Activated naive CD8-positive, alpha-beta T cell treated with anti-CD3 and anti-CD28 coated beads, Interleukin-2, amount 10 ng/mL, durations not matched to agents 7 days and 5 days (primary cell): ENCODE results near the gene TCIRG1. TPM values are rescaled to one million over a fixed set of nuclear protein-coding genes. Genes with fewer than 3 reads are reported as not detected.

ENCODE experiments used
- ATAC-seq: fragments of 150-1000 bp; cut with Tn5 transposase; one replicate; pipeline ENCODE4 v1.10.0; 2021; ENCODE audit warnings: low read depth, moderate library complexity
- POLR2A ChIA-PET: fragments of 350-600 bp; sonication (Branson Sonifier 250); formaldehyde crosslinking; loops from one replicate; lab custom pipeline; 2021; ENCODE audit warnings: antibody characterized with exemption; lab: Charles Lee
- DNase-seq: peaks from one replicate; pipeline ENCODE4 v3.0.0; 2021
- H3K27ac Mint-ChIP-seq: one replicate; pipeline ENCODE4 v1.8.0; 2022; ENCODE audit warnings: mild to moderate bottlenecking, mixed read lengths
- H3K27me3 Mint-ChIP-seq: one replicate; pipeline ENCODE4 v1.8.0; 2022; ENCODE audit warnings: mild to moderate bottlenecking, moderate library complexity, mixed read lengths
- H3K36me3 Mint-ChIP-seq: one replicate; pipeline ENCODE4 v1.8.0; 2021; ENCODE audit warnings: mild to moderate bottlenecking, mixed read lengths
- H3K4me1 Mint-ChIP-seq: one replicate; pipeline ENCODE4 v1.8.0; 2021; ENCODE audit warnings: mixed read lengths
- H3K4me3 Mint-ChIP-seq: one replicate; pipeline ENCODE4 v1.8.0; 2022; ENCODE audit warnings: mild to moderate bottlenecking, moderate library complexity, mixed read lengths
- H3K9me3 Mint-ChIP-seq: one replicate; pipeline ENCODE4 v1.8.0; 2021; ENCODE audit warnings: mixed read lengths
- total RNA-seq, 2 experiments: library from RNA; stranded (reverse); gene quantifications; one replicate each; pipeline ENCODE4 v1.2.3, GENCODE V29; 2021

Gene TCIRG1
- total RNA-seq, 2 experiments from 2014 or later: 297 to 308 TPM

DNA sequence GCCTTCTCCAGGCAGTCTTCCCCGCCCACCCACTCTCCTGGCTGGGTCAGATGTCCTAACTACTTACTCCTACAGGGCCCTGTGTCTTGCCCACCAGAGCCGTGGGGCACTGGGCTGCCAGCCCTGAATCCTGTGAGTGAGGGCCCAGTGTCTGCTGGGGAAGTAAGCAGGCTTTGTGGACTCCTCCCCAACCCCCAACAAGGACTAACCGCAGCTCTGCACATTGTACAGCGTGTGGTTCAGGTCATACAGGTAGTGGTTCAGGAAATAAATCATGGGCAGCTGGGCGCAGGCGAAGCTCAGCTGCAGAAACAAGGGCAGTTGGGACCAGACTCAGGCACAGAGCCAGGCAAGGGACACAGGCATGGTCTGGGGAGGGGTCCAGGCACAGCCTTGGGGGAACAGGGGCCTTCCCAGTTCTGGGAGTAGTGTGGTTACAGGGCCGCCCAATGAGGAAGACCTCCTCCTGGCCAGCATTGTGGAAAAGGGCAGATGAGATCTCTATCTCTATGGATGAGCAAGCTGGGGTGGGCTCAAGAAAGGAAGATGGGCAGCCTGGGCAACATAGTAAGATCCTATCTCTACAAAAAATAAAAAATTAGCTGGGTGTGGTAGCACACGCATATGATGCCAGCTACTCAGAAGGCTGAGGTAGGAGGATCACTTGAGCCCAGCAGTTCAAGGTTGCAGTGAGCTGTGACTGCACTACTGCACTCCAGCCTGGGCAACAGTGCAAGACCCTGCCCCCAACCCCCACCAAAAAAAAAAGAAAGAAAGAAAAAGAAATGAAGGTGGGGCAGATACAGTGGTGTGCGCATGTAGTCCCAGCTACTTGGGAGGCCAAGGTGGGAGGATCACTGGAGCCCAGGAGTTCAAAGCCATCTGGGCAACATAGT lies 40.4 kb upstream of the TCIRG1 start:
- Mint-ChIP-seq H3K4me3 (peak overlapping the region; percentile 73), H3K36me3 (peaks cover 23% of the 10 kb centered on the region), H3K27me3 (no peaks in the 10 kb centered on the region), H3K9me3 (no peaks in the 10 kb centered on the region), H3K27ac (peak overlapping the region; percentile 84), H3K4me1 (peaks cover 42% of the 10 kb centered on the region)
- no peak for DNase-seq
- POLR2A ChIA-PET: interaction anchor here (1.0 to 1.6 kb wide), 2 partner anchors 39 to 41 kb away, joined by 3 to 4 read pairs; partner anchors contain the start of gene TCIRG1
- ATAC-seq: peak; percentile 69

DNA sequence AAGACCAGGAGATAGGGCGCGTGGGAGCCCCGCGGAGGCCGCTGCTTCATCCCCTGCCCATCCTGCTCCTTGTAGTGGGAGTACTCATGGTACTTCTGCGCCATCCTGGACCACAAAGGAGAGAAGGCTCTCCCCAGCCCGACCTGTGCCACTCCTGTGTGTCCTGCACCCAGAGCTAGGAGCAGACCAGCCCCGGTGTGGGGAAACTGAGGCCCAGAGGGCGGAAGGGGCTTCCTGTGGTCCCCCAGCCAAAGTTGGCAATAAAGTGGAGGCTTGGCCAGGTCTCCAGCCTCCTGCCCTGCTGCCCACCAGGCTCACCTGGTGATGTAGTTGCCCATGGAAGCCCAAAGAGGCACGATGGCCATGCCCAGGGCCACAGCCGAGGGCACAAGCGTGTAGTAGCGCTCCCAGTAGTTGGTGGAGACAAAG lies 39.6 kb upstream of the TCIRG1 start:
- H3K36me3 Mint-ChIP-seq: peaks cover 23% of the 10 kb centered on the region
- POLR2A ChIA-PET: interaction anchor here (1.0 kb wide), 1 partner anchor 40 kb away, joined by 3 read pairs; the partner anchor contains the start of gene TCIRG1
- peaks cover 40% of the 10 kb centered on the region for H3K4me1 Mint-ChIP-seq
- DNase-seq: no peak
- no peak for ATAC-seq
- no peaks in the 10 kb centered on the region for H3K9me3 Mint-ChIP-seq
- no peak overlapping the region for H3K4me3 Mint-ChIP-seq
- H3K27me3 Mint-ChIP-seq: no peaks in the 10 kb centered on the region
- no peak overlapping the region for H3K27ac Mint-ChIP-seq

GRCh38 chr11:67999704-68000103 lies 39.1 kb upstream of the TCIRG1 start:
- H3K4me1 Mint-ChIP-seq: peaks cover 41% of the 10 kb centered on the region
- DNase-seq (no peak), ATAC-seq (no peak)
- H3K27ac Mint-ChIP-seq: peak overlapping the region; percentile 8
- H3K36me3 Mint-ChIP-seq: peaks cover 23% of the 10 kb centered on the region
- H3K27me3 Mint-ChIP-seq: no peaks in the 10 kb centered on the region
- H3K9me3 Mint-ChIP-seq: no peaks in the 10 kb centered on the region
- POLR2A ChIA-PET: no interaction called here
- H3K4me3 Mint-ChIP-seq: no peak overlapping the region

DNA sequence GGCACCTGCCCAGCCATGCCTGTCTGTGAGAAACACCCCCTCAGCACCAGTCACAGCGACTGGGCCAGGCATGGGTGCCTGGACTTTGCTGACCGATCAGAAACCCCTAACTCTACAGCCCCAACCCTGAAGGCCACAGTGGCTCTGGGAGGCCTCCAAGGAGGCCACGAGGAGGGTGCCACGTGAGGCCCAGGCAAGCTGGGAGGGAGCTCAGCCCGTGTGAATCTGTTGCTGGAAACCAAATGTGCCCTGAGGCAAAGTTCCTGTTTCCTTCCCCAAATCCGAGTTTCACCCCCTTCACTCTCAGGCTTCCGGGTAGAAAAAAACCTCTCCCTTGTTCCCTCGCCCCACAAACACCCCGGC lies 36.3 kb upstream of the TCIRG1 start:
- Mint-ChIP-seq H3K27ac (peak overlapping the region; percentile 67), H3K4me1 (peaks cover 35% of the 10 kb centered on the region), H3K4me3 (peak overlapping the region; percentile 83), H3K27me3 (no peaks in the 10 kb centered on the region), H3K9me3 (no peaks in the 10 kb centered on the region), H3K36me3 (peaks cover 15% of the 10 kb centered on the region)
- POLR2A ChIA-PET: interaction anchor here (1.0 to 2.5 kb wide), 2 partner anchors 35 to 51 kb away, joined by 3 to 12 read pairs; partner anchors contain the start of gene TCIRG1
- ATAC-seq (no peak), DNase-seq (no peak)

- ATAC-seq: peak; percentile 62
- H3K27me3 Mint-ChIP-seq: no peaks in the 10 kb centered on the region
- H3K4me1 Mint-ChIP-seq: peaks cover 30% of the 10 kb centered on the region
- H3K36me3 Mint-ChIP-seq: peaks cover 14% of the 10 kb centered on the region
- H3K9me3 Mint-ChIP-seq: no peaks in the 10 kb centered on the region
- DNase-seq: peak; percentile 69
- H3K27ac Mint-ChIP-seq: peak overlapping the region; percentile 67
- POLR2A ChIA-PET: interaction anchor here (1.0 to 2.5 kb wide), 2 partner anchors 35 to 50 kb away, joined by 3 to 12 read pairs; partner anchors contain the start of gene TCIRG1
- peak overlapping the region; percentile 83 for H3K4me3 Mint-ChIP-seq
Measured at GRCh38 chr11:68002938-68003845, 35.6 kb upstream of the TCIRG1 start.

- Mint-ChIP-seq H3K4me3 (peak within 1 kb of the TSS; percentile 89), H3K4me1 (peaks cover 25% of the 10 kb centered on the region), H3K27me3 (no peaks in the 10 kb centered on the region), H3K27ac (peak within 1 kb of the TSS; percentile 86), H3K9me3 (no peaks in the 10 kb centered on the region), H3K36me3 (peaks cover 10% of the 10 kb centered on the region)
- ATAC-seq (peak; percentile 88), DNase-seq (peak; percentile 90)
- POLR2A ChIA-PET: interaction anchor here (2.5 kb wide), 1 partner anchor 34 kb away, joined by 12 read pairs; the partner anchor contains the start of gene TCIRG1
Measured at GRCh38 chr11:68003846-68004550, 34.8 kb upstream of the TCIRG1 start, which contains the start of gene UNC93B1. Gene UNC93B1, minus strand, starts transcription at chr11:68004097. Its CDS starts 54 bp downstream, at chr11:68004043.

DNA sequence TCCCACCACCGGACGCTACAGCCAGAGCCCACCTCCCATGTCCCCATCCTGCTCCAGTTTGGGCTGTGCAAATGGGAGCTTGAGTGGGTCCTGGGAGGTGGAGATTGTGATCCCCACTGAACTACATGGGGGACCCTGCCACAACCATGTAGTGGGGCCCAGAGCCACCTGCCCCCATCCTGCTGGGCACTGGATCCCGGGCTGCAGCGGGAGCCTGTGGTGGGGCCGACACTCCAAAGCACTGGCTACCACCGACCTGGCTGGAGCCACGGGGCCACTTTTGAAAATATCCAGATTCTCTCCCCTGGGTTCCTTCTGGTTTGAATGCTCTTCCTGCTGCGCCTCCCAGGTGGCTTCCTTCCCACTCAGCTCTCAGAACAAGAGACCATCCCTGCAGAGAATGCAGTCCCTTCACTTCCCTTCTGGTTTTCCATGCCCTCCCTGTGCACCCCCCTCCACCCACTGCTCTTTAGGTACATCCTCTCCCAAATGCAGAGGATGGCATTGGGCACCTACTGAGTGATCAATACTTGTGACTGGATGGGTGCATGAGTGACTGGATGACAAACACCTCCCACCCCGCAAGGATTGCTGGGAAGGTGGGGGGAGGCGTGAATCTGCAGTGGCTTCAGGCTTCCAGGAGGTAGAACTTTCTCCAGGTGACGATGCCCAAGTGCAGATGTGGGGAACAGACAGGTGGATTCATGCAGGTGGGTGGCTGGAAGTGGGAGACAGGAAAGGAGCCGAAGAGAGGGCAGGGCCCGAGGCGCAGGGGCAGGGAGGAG lies 34.1 kb upstream of the TCIRG1 start:
- H3K27me3 Mint-ChIP-seq: no peaks in the 10 kb centered on the region
- no peaks in the 10 kb centered on the region for H3K9me3 Mint-ChIP-seq
- H3K36me3 Mint-ChIP-seq: peaks cover 10% of the 10 kb centered on the region
- H3K4me1 Mint-ChIP-seq: peaks cover 31% of the 10 kb centered on the region
- ATAC-seq: no peak
- peak overlapping the region; percentile 89 for H3K4me3 Mint-ChIP-seq
- no peak for DNase-seq
- peak overlapping the region; percentile 86 for H3K27ac Mint-ChIP-seq
- POLR2A ChIA-PET: interaction anchor here (2.5 kb wide), 1 partner anchor 33 kb away, joined by 12 read pairs; the partner anchor contains the start of gene TCIRG1

- no peak for DNase-seq
- Mint-ChIP-seq H3K36me3 (peaks cover 8% of the 10 kb centered on the region), H3K27ac (no peak overlapping the region), H3K9me3 (no peaks in the 10 kb centered on the region), H3K27me3 (no peaks in the 10 kb centered on the region), H3K4me3 (no peak overlapping the region), H3K4me1 (peaks cover 29% of the 10 kb centered on the region)
- ATAC-seq: no peak
- POLR2A ChIA-PET: no interaction called here
Measured at GRCh38 chr11:68006606-68007166, 32.1 kb upstream of the TCIRG1 start.

DNA sequence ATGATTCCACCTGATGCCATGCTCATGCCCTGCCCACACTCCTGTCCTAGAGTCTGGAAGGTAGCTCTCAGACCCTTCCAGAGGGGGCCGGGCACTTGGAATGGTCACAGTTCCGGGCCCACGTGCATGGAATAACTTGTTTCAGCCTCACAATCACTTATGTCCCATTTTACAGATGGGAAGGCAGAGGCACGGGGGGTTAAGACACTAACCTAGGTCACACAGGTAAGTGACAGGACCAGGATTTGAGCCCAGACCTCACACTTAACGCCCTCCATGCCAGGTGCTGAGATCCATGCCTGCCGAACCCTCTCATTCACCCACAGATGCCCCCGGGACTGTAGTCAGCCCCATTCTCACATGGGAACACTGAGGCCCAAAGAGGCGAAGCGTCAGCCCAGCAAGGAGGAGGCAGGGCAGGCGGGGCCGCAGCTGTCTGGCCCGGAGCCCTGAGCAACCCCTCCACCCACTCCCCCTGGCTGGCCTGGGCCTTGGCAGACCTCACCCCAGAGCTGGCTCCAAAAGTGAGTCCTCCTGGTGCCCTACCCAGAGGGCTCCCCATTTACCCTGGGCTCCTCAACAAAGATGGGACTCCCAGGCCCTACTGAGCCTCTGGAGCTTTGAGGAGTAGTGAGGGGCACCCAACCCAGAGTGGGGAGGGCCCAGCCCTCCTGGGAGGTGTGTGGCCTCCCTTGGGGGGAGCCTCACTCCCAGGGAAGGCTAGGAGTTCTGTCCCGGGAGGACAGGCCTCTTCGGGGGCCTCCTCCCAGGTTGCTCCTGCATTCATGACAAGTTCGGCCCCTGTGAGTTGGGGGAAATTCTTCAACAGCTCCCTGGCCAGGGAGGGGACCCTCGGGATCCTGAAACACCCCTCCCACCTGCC lies 31.1 kb upstream of the TCIRG1 start:
- Mint-ChIP-seq H3K4me1 (peaks cover 22% of the 10 kb centered on the region), H3K27me3 (no peaks in the 10 kb centered on the region), H3K27ac (no peak overlapping the region), H3K36me3 (peaks cover 2% of the 10 kb centered on the region), H3K9me3 (no peaks in the 10 kb centered on the region), H3K4me3 (no peak overlapping the region)
- POLR2A ChIA-PET: no interaction called here
- ATAC-seq: no peak
- no peak for DNase-seq

GRCh38 chr11:68008381-68009337 lies 30.2 kb upstream of the TCIRG1 start:
- Mint-ChIP-seq H3K27ac (peak overlapping the region; percentile 46), H3K36me3 (no peaks in the 10 kb centered on the region), H3K4me1 (peaks cover 18% of the 10 kb centered on the region), H3K27me3 (no peaks in the 10 kb centered on the region), H3K9me3 (no peaks in the 10 kb centered on the region), H3K4me3 (no peak overlapping the region)
- POLR2A ChIA-PET: interaction anchor here (0.5 kb wide), 1 partner anchor 201 kb away, joined by 3 read pairs; no protein-coding TSS in a partner anchor
- ATAC-seq (no peak), DNase-seq (no peak)
